H1 (cell line): ENCODE data around the gene AP2A2. TPM values are rescaled to one million over a fixed set of nuclear protein-coding genes. Genes with fewer than 3 reads are reported as not detected.
A peak's percentile ranks its signal among the peaks of the same experiment; 100 is the strongest.

Experiments used
- CTCF ChIA-PET: fragments of 300-600 bp; sonication (Branson Sonifier 250); formaldehyde crosslinking; loops from one replicate; lab custom pipeline; 2021; ENCODE audit not compliant: partially characterized antibody; lab: Charles Lee
- POLR2A ChIA-PET: fragments of 300-600 bp; sonication (Branson Sonifier 250); formaldehyde crosslinking; loops from one replicate; lab custom pipeline; 2021; ENCODE audit warnings: inconsistent platforms; ENCODE audit not compliant: partially characterized antibody; lab: Charles Lee
- DNase-seq, 2 experiments: peaks; one replicate each; pipeline versions ENCODE4 v3.0.0 to v3.0.0-alpha.2; 2010 to 2022; ENCODE audit warnings: low spot score in 2 of 2, low read depth in 1 of 2, mixed read lengths in 1 of 2
- FAIRE-seq: peaks from 2 replicates; lab custom pipeline; 2011; peaks lifted over from hg19 to GRCh38; lab: Jason Lieb, UNC
- H2AFZ ChIP-seq: 2 replicates; pipeline ENCODE4 v1.8.1; 2012; ENCODE audit warnings: low read length, inconsistent platforms
- H2AK5ac ChIP-seq: 2 replicates; pipeline ENCODE4 v1.6.1; 2013; ENCODE audit warnings: low read depth, low read length
- H2BK120ac ChIP-seq: replicated peaks from 2 replicates; pipeline ENCODE3; 2013; ENCODE audit warnings: low read depth, low read length, inconsistent platforms
- H2BK12ac ChIP-seq: 2 replicates; pipeline ENCODE4 v1.6.1; 2013; ENCODE audit warnings: low read depth, low read length
- H2BK15ac ChIP-seq: 2 replicates; pipeline ENCODE4 v1.6.1; 2013; ENCODE audit warnings: low read length
- H2BK20ac ChIP-seq: 2 replicates; pipeline ENCODE4 v1.6.1; 2013; ENCODE audit warnings: low read length
- H2BK5ac ChIP-seq: 2 replicates; pipeline ENCODE4 v1.6.1; 2013; ENCODE audit warnings: low read depth, low read length
- H3K14ac ChIP-seq: 2 replicates; pipeline ENCODE4 v1.6.1; 2013; ENCODE audit warnings: inconsistent platforms; ENCODE audit not compliant: insufficient read length
- H3K18ac ChIP-seq: 2 replicates; pipeline ENCODE4 v1.6.1; 2013; ENCODE audit warnings: low read length; ENCODE audit errors: extremely low read depth
- H3K23ac ChIP-seq: 2 replicates; pipeline ENCODE4 v1.6.1; 2013; ENCODE audit warnings: inconsistent platforms; ENCODE audit not compliant: insufficient read length
- H3K23me2 ChIP-seq: 2 replicates; pipeline ENCODE4 v1.6.1; 2013; ENCODE audit warnings: low read depth, low read length
- H3K27ac ChIP-seq: 2 replicates; pipeline ENCODE4 v1.6.1; 2011; ENCODE audit warnings: low read depth, low read length, inconsistent platforms
- H3K27me3 ChIP-seq, 4 experiments: replicated peaks in 1 of 4; 1 replicate in 1 of 4; 2 replicates in 3 of 4; pipeline versions ENCODE4 v1.6.1 to v1.8.1; 2011 to 2013; ENCODE audit warnings: low read length in 3 of 4, mild to moderate bottlenecking in 3 of 4, inconsistent platforms in 2 of 4, mixed read lengths in 2 of 4, moderate library complexity in 1 of 4; ENCODE audit not compliant: control insufficient read depth in 3 of 4, insufficient read depth in 3 of 4; ENCODE audit errors: extremely low read depth in 1 of 4
- H3K36me3 ChIP-seq, 4 experiments: 2 replicates each; pipeline versions ENCODE4 v1.6.1 to v1.8.1; 2011 to 2013; ENCODE audit warnings: mild to moderate bottlenecking in 4 of 4, low read length in 3 of 4, moderate library complexity in 2 of 4, control low read depth in 1 of 4, inconsistent platforms in 1 of 4; ENCODE audit not compliant: insufficient read depth in 4 of 4, control insufficient read depth in 2 of 4
- H3K4ac ChIP-seq: replicated peaks from 2 replicates; pipeline ENCODE3; 2013; ENCODE audit warnings: low read length, low read depth, mixed read lengths, inconsistent platforms; ENCODE audit not compliant: insufficient read length
- H3K4me1 ChIP-seq, 4 experiments: replicated peaks in 1 of 4; 1 replicate in 1 of 4; 2 replicates in 3 of 4; pipeline versions ENCODE4 v1.6.1 to v1.8.1; 2011 to 2013; ENCODE audit warnings: low read length in 3 of 4, inconsistent platforms in 2 of 4, mixed read lengths in 1 of 4; ENCODE audit not compliant: insufficient read depth in 4 of 4, control insufficient read depth in 3 of 4
- H3K4me2 ChIP-seq, 2 experiments: 2 replicates each; pipeline versions ENCODE4 v1.6.1 to v1.8.1; 2011 to 2013; ENCODE audit warnings: low read depth in 2 of 2, low read length in 2 of 2, control low read depth in 1 of 2, inconsistent platforms in 1 of 2, mild to moderate bottlenecking in 1 of 2; ENCODE audit not compliant: insufficient read depth in 1 of 2
- H3K4me3 ChIP-seq, 4 experiments: fragments of 200-600, 300-600 bp in 1 of 4; sonication (generic), shearing (Covaris generic), sonication (Bioruptor Twin) in 1 of 4; 2 replicates each; pipeline versions ENCODE4 v1.5.1 to v1.8.1; 2011 to 2016; ENCODE audit warnings: low read length in 4 of 4, low read depth in 3 of 4, control low read depth in 2 of 4, inconsistent platforms in 2 of 4, mild to moderate bottlenecking in 2 of 4, mixed read lengths in 1 of 4, moderate library complexity in 1 of 4; ENCODE audit not compliant: insufficient read depth in 2 of 4; ENCODE audit errors: extremely low read depth in 1 of 4
- H3K56ac ChIP-seq: replicated peaks from 2 replicates; pipeline ENCODE3; 2013; ENCODE audit warnings: low read depth, mild to moderate bottlenecking, mixed read lengths, low read length, inconsistent platforms; ENCODE audit not compliant: insufficient read length
- H3K79me1 ChIP-seq: 2 replicates; pipeline ENCODE4 v1.6.1; 2013; ENCODE audit warnings: low read depth, low read length, control low read depth
- H3K79me2 ChIP-seq, 2 experiments: 2 replicates each; pipeline versions ENCODE4 v1.6.1 to v1.8.1; 2012 to 2013; ENCODE audit warnings: low read length in 2 of 2, mild to moderate bottlenecking in 2 of 2, inconsistent platforms in 1 of 2; ENCODE audit not compliant: insufficient read depth in 2 of 2, control insufficient read depth in 1 of 2
- H3K9ac ChIP-seq, 4 experiments: replicated peaks in 1 of 4; 1 replicate in 1 of 4; 2 replicates in 3 of 4; pipeline versions ENCODE4 v1.6.1 to v1.8.1; 2011 to 2013; ENCODE audit warnings: low read depth in 3 of 4, low read length in 3 of 4, control low read depth in 2 of 4, mild to moderate bottlenecking in 2 of 4, moderate library complexity in 2 of 4, inconsistent platforms in 1 of 4; ENCODE audit errors: extremely low read depth in 1 of 4
- H3K9me3 ChIP-seq, 2 experiments: 2 replicates each; pipeline versions ENCODE4 v1.6.1 to v1.8.1; 2012 to 2013; ENCODE audit warnings: mild to moderate bottlenecking in 2 of 2, moderate library complexity in 2 of 2, control low read depth in 1 of 2, inconsistent platforms in 1 of 2, low read depth in 1 of 2, low read length in 1 of 2, mixed read lengths in 1 of 2; ENCODE audit not compliant: insufficient read depth in 2 of 2
- H4K20me1 ChIP-seq, 2 experiments: replicated peaks in 1 of 2; 2 replicates each; pipeline versions ENCODE3 to v1.8.1; 2011 to 2013; ENCODE audit warnings: inconsistent platforms in 2 of 2, low read length in 2 of 2, mild to moderate bottlenecking in 1 of 2; ENCODE audit not compliant: insufficient read depth in 2 of 2, control insufficient read depth in 1 of 2
- H4K5ac ChIP-seq: 2 replicates; pipeline ENCODE4 v1.6.1; 2013; ENCODE audit warnings: low read length, low read depth, mixed read lengths, inconsistent platforms; ENCODE audit not compliant: insufficient read length
- H4K8ac ChIP-seq: 2 replicates; pipeline ENCODE4 v1.8.0; 2013; ENCODE audit warnings: mild to moderate bottlenecking, moderate library complexity, low read length, inconsistent platforms; ENCODE audit not compliant: insufficient read depth; ENCODE audit errors: extremely low read depth
- H4K91ac ChIP-seq: replicated peaks from 2 replicates; pipeline ENCODE3; 2013; ENCODE audit warnings: low read length, mixed read lengths, inconsistent platforms; ENCODE audit not compliant: insufficient read length
- CHD2 ChIP-seq: IDR thresholded peaks from 2 replicates; pipeline ENCODE4 v1.6.1; 2012; ENCODE audit warnings: low read length, improper control_type of control experiment
- CTCF ChIP-seq, 3 experiments: IDR thresholded peaks; 1 replicate in 2 of 3; 2 replicates in 1 of 3; pipeline versions ENCODE4 v1.5.1 to v1.6.1; 2011; ENCODE audit warnings: low read length in 3 of 3, mild to moderate bottlenecking in 3 of 3, inconsistent platforms in 2 of 3, low read depth in 1 of 3, moderate library complexity in 1 of 3; ENCODE audit not compliant: insufficient read depth in 1 of 3; ENCODE audit errors: control extremely low read depth in 1 of 3
- EZH2 ChIP-seq: fragments of 200-600 bp; sonication (generic); IDR thresholded peaks from 2 replicates; pipeline ENCODE4 v1.7.1; 2012; ENCODE audit warnings: low read depth, mild to moderate bottlenecking, moderate library complexity, low read length, inconsistent platforms; ENCODE audit not compliant: severe bottlenecking
- MAX ChIP-seq: IDR thresholded peaks from 2 replicates; pipeline ENCODE4 v1.6.1; 2012; ENCODE audit warnings: inconsistent platforms
- RAD21 ChIP-seq, 2 experiments: IDR thresholded peaks in 1 of 2; conservative IDR thresholded peaks in 1 of 2; 2 replicates each; pipeline ENCODE4 v1.6.1; 2011; ENCODE audit warnings: low read depth in 2 of 2, low read length in 2 of 2, improper control_type of control experiment in 1 of 2, inconsistent platforms in 1 of 2, mild to moderate bottlenecking in 1 of 2, moderate library complexity in 1 of 2
- RXRA ChIP-seq: IDR thresholded peaks from 2 replicates; pipeline ENCODE4 v1.6.1; 2011; ENCODE audit warnings: low read depth, mild to moderate bottlenecking, low read length, moderate library complexity; ENCODE audit not compliant: insufficient read depth
- ZNF274 ChIP-seq: IDR thresholded peaks from 2 replicates; pipeline ENCODE4 v1.7.0; 2012; ENCODE audit warnings: low read length, borderline replicate concordance; ENCODE audit errors: extremely low read depth
- WGBS, 2 experiments: shearing (Covaris generic) in 1 of 2; methylation state at CpG; one replicate each; pipeline versions ENCODE4 v1.1.6 to v1.1.7; 2013 to 2015; ENCODE audit warnings: low lambda C conversion rate in 2 of 2, mixed read lengths in 2 of 2, inconsistent platforms in 1 of 2, low coverage in 1 of 2, missing lambda C conversion rate in 1 of 2; ENCODE audit not compliant: insufficient replicate concordance in 2 of 2, insufficient coverage in 1 of 2, insufficient read length in 1 of 2; ENCODE audit errors: extremely low coverage in 1 of 2, missing lambda C conversion rate in 1 of 2; 5-methylcytosine and 5-hydroxymethylcytosine counted together
- polyA plus RNA-seq, 7 experiments: library from polyadenylated mRNA; depleted of rRNA in 3 of 7; stranded (reverse) in 5 of 7; unstranded in 2 of 7; fragments of >200 nt in 5 of 7; fragments of 200-250 nt in 2 of 7; gene quantifications; 1 replicate in 5 of 7; 2 replicates in 1 of 7; 4 replicates in 1 of 7; pipeline versions ENCODE4 v1.2.1 to v1.2.3, GENCODE V29; 2011 to 2013; ENCODE audit warnings: missing spikeins in 2 of 7, mixed read lengths in 2 of 7
- total RNA-seq: library from RNA; stranded (reverse); fragmentation: NEBNext Ultra II Directional; extraction: Animal tissue kit (Norgen Biotek cat#: 25700); gene quantifications from 2 replicates; pipeline ENCODE4 v1.2.1, GENCODE V29; 2021

The AP2A2 gene
- total and polyA plus RNA-seq, 2 of the 8 experiments (the other 6 are each of a cell fraction or from before 2014, with no cell fraction given): 50.0 to 65.0 TPM

DNA sequence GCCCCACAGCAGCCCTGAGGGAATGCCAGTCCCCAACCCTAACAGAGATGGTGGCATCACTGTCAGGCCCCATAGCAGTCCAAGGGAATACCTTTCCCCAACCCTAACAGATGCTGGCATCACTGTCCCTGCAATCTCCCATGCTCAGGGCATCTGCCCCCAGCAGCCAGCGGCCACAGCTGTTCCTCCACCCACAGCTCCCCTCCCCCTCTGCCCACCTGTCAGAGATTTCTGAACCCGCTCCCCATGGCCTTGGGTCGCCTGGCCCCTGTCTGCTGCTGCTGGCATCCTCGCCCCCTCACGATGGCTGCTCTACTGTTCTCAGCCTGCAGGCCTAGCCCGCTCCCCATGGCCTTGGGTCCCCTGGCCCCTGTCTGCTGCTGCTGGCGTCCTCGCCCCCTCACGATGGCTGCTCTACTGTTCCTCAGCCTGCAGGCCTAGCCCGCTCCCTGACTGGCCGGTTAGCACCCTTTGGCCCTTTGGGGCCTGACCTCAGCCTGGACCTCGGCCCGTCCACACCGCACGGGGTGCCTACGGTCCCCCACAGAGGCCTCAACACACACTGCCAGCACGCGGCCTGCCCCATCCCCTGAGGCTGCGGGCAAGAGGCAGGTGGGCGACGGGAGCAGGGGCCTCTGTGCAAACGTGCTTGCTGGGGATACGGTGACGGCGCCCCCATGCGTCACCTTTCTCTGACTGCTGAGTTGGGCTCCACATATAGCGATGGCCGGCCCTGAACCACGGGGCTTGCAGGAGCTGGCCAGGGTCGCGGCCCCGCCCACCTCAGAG lies 35.8 kb upstream of the AP2A2 start:
- DNase-seq: no peak
- Histone ChIP-seq H3K36me3 (peaks cover 0 to 12% (median 7%) of the 10 kb centered on the region in 4 experiments; a peak in 3 of 8 replicates), H2BK20ac (no peak overlapping the region), H3K4me3 (no peak overlapping the region), H2BK12ac (no peak overlapping the region), H3K79me1 (no peaks in the 10 kb centered on the region), H4K5ac (no peak overlapping the region), H3K79me2 (no peaks in the 10 kb centered on the region), H2BK120ac (no peak overlapping the region), H3K23me2 (no peaks in the 10 kb centered on the region), H2BK15ac (0 out of 2 replicates have a peak overlapping the region, but pooled peaks have one; percentile 46), H3K27me3 (no peaks in the 10 kb centered on the region), H3K4me1 (peaks cover 0 to 5% (median 3%) of the 10 kb centered on the region in 4 experiments; a peak in 4 of 7 replicates), H3K9ac (no peak overlapping the region), H3K4ac (no peak overlapping the region), H4K8ac (no peak overlapping the region), H4K91ac (no peak overlapping the region), H2BK5ac (no peak overlapping the region), H3K27ac (no peak overlapping the region), H3K4me2 (no peak overlapping the region), H3K23ac (no peak overlapping the region), H4K20me1 (peaks cover 0 to 16% of the 10 kb centered on the region in 2 experiments), H2AFZ (no peak overlapping the region), H3K9me3 (no peaks in the 10 kb centered on the region), H2AK5ac (no peak overlapping the region), H3K56ac (no peak overlapping the region), H3K14ac (no peak overlapping the region), H3K18ac (no peak overlapping the region)
- ChIA-PET POLR2A (interaction anchor here (0.9 to 2.0 kb wide), 8 partner anchors 17 to 123 kb away, joined by 3 to 8 read pairs (median 4); partner anchors contain the start of genes CHID1 and TSPAN4), CTCF (interaction anchor here (0.6 to 4.9 kb wide), 16 partner anchors 8 to 161 kb away, joined by 3 to 25 read pairs (median 4); no protein-coding TSS in a partner anchor)
- WGBS, 2 experiments: 86% methylated on average over 31 of the region's 32 CpGs; no CpG with 5 or more reads in 1 of the 2 experiments
- FAIRE-seq: no peak
- TF ChIP-seq ZNF274 (no peak), EZH2 (no peak), CHD2 (no peak), RAD21 (IDR thresholded peaks at IDR 0.05 in 1 of 2, conservative IDR thresholded peaks at IDR 0.05 in 1 of 2; ENCODE audit: low read depth in 2 of 2, low read length in 2 of 2) (peak; percentile 23 to 34; a peak in 2 of 4 replicates), RXRA (no peak), CTCF (IDR thresholded peaks at IDR 0.05; ENCODE audit: control extremely low read depth in 1 of 3, insufficient read depth in 1 of 3, low read depth in 1 of 3, low read length in 3 of 3) (peak in 2 of 3 experiments; percentile 29 to 34; a peak in 3 of 4 replicates), MAX (no peak)
